Upper lobe of left lung (tissue), 4 donors: Measurements from ENCODE around the gene LYZ.

Experiments used
- EP300 ChIP-seq, 4 donors: sonication (generic); formaldehyde crosslinking; IDR thresholded peaks; one replicate each; pipeline ENCODE4 v1.5.1; 2017; ENCODE audit warnings: antibody characterized with exemption in 4 of 4, control low read depth in 2 of 4
- POLR2A ChIP-seq, 4 donors: fragments of 450-650 bp; IDR thresholded peaks; one replicate each; pipeline ENCODE4 v1.5.1; 2016 to 2017; ENCODE audit warnings: antibody characterized with exemption in 4 of 4, mild to moderate bottlenecking in 2 of 4

DNA sequence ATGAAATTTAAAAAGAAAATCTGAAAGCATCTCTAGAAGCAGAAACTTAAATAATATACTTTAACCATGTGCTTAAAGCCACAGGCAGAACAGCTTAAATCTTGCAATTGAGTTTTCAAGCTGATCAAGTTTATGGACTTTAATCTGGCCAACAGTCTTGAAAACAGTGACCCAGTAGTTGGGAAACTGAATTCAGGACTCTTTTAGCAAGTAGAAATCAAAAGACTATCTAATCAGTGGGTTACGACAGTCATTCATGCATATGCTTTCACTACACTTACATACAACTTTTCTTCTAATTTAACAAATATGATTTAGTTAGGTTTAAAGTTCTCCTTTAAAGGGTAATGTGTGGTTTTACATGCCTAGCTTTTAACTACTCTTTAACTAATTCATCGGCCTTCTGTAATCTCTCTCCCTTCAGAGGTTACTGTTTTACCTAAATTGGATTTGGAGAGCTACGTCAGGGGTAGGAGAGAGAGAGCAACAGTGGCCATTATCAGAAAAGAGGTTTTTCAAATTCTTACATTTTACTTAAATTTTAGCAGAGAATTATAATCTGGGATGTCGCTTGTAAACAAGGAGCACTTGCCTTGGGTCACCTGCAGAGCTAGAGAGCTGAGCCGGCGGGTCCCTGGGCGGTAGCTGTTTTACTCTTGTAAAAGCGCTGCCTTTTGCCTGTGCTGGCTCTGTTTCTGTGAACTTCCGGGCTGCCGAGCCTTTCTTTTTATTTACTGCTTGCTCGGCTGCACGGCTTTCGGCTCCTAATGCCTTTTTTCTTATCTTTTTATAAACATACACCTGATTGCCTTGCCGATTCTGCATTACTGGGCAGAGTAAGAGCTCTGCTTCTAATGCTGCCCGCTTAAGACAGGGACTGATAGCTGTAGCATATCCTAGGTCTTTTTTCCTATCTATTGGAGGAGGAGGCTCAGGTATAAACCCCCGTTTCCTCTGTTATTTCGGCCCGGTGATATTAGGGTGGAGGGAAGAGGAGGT lies 17.4 kb upstream of the LYZ start:
- TF ChIP-seq EP300 (IDR thresholded peaks at IDR 0.05) (no peak), POLR2A (IDR thresholded peaks at IDR 0.05) (peak in 2 of 4 donors; percentile 40 to 58)
